ENCODE measurements around the gene HADHB.

The HADHB gene

DNA sequence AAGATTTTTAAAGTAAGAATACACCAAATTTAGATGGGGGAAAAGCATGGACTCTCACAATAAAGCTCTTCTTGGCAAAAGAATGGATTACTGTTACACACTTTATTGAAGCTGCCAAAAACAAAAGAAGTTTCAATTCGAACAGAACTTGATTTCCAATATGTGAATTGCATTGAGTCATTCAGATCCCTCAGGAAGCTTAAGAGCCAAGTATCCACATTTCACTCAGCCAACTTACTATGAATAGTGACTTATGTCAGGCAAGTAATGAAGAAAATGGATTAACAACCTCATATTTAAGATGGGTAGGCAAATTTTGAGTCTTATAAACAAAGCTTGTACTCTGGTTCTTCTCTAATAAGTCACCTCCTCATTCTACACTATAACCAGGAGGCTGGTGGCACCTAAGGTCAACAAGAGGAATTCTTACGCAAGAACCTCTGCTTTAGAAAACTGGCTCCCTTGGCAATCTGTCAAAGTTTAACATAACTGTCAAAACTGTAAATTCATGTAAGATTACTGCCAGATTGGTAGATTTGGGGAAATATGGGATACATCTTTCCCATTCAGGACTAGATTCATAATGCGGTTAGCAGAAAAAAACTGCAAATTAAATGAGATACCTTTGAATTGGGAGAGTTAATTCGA is 6.3 kb upstream of the HADHB start:
- no peaks in the 10 kb centered on the region for H3K27me3 Mint-ChIP-seq (ENCODE audit: low read depth, poor library complexity)
- no peaks in the 10 kb centered on the region for H3K9me3 Mint-ChIP-seq
- H3K36me3 Mint-ChIP-seq (ENCODE audit: low read depth): peaks cover 11% of the 10 kb centered on the region
- TF ChIP-seq, protein P1, sequence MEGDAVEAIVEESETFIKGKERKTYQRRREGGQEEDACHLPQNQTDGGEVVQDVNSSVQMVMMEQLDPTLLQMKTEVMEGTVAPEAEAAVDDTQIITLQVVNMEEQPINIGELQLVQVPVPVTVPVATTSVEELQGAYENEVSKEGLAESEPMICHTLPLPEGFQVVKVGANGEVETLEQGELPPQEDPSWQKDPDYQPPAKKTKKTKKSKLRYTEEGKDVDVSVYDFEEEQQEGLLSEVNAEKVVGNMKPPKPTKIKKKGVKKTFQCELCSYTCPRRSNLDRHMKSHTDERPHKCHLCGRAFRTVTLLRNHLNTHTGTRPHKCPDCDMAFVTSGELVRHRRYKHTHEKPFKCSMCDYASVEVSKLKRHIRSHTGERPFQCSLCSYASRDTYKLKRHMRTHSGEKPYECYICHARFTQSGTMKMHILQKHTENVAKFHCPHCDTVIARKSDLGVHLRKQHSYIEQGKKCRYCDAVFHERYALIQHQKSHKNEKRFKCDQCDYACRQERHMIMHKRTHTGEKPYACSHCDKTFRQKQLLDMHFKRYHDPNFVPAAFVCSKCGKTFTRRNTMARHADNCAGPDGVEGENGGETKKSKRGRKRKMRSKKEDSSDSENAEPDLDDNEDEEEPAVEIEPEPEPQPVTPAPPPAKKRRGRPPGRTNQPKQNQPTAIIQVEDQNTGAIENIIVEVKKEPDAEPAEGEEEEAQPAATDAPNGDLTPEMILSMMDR (IDR thresholded peaks at IDR 0.05): no peak
- H3K4me1 Mint-ChIP-seq: peaks cover 21% of the 10 kb centered on the region
- H3K27ac Mint-ChIP-seq: no peak overlapping the region
- H3K4me3 Mint-ChIP-seq: no peak overlapping the region
- no peak for DNase-seq

DNA sequence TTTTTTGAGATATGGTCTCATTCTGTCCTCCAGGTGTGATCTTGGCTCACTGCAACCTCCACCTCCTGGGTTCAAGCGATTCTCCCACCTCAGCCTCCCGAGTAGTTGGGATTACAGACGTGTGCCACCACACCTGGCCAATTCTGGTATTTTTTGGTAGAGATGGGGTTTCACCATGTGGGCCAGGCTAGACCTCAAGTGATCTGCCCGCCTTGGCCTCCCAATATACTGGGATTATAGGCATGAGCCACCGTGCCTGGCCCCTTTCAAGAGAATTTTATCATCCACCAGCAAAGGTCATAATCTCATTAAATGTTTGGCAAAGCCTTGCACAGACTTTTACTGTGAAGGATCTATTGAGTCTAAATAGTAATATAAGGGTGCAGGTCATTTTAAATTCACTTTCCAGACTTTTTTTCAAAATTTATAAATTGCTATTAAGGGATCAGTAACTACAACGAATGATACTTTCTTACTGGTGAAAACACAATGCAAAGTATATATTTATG is 2.8 kb upstream of the HADHB start:
- no peak overlapping the region for H3K27ac Mint-ChIP-seq
- H3K27me3 Mint-ChIP-seq (ENCODE audit: low read depth, poor library complexity): peaks cover 8% of the 10 kb centered on the region
- no peaks in the 10 kb centered on the region for H3K9me3 Mint-ChIP-seq
- TF ChIP-seq, protein P1 (IDR thresholded peaks at IDR 0.05): no peak
- H3K4me3 Mint-ChIP-seq: peak overlapping the region; percentile 99
- peaks cover 37% of the 10 kb centered on the region for H3K4me1 Mint-ChIP-seq
- H3K36me3 Mint-ChIP-seq (ENCODE audit: low read depth): no peaks in the 10 kb centered on the region
- no peak for DNase-seq

DNA sequence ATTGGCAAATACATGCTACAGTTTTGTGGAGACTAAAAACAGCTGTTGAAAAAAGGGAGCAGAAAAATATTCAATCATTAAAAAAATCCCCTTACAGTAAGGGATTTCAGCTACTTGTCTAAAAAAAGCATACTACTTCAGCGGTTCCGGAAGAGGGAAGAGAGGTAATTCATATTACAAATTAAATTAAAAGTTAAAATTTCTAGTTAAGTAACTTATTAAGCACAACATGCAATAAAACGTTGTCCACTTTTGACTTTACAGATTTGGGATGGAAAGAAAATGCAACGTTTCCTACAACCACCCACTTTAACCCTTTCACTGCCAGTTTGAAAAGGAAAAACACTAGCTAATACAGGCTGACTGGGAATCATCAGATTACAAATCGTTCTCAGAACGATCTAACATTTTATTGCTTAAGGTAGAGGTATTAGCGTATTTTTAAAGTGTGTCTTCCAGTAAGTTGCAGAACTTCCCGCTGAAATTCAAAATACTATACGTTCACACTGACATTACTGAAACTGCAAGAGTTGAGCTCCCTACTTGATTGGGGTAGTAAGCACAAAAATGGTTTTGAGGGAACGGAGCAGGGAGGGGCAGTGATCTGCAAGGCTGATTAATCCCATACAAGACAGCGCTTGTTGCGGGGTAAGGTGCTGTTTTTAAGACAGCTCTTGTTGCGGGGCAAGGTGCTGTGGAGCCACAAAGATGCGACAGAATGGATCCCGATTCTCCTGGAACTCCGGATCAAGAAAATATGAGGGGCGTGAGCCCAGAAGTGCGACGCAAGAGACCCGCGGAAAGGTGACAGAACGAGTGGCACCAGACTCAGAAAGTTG is 1.1 kb upstream of the HADHB start:
- H3K36me3 Mint-ChIP-seq (ENCODE audit: low read depth): no peaks in the 10 kb centered on the region
- H3K4me1 Mint-ChIP-seq: peaks cover 41% of the 10 kb centered on the region
- TF ChIP-seq, protein P1 (IDR thresholded peaks at IDR 0.05): no peak
- no peak for DNase-seq
- peak overlapping the region; percentile 100 for H3K27ac Mint-ChIP-seq
- peak overlapping the region; percentile 99 for H3K4me3 Mint-ChIP-seq
- no peaks in the 10 kb centered on the region for H3K9me3 Mint-ChIP-seq
- H3K27me3 Mint-ChIP-seq (ENCODE audit: low read depth, poor library complexity): peaks cover 8% of the 10 kb centered on the region

DNA sequence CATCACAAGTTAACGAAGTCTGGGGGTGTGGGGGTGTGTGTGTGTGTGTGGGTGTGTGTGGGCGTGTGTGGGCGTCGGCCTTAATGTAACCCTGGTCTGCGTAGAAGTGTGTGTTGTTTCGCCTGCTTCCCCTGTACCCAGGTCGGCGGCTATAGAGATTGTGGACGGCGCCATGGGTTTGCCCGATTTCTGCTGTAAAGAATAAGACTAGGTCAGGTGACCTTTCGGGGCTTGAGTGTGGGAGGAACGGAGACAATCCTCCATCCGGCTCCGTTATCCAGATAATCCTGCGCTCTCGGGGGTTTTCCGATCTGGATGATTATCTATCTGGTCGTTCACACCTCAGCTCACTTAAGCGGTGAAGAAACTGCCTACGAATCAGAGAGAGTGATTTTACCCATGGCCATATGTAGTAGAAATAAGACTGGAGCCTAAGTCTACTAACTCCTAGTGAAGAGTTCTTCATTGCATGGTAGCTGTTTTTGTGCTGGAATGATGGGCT is 543 bp downstream of the HADHB start:
- peaks cover 8% of the 10 kb centered on the region for H3K27me3 Mint-ChIP-seq (ENCODE audit: low read depth, poor library complexity)
- TF ChIP-seq, protein P1 (IDR thresholded peaks at IDR 0.05): no peak
- H3K36me3 Mint-ChIP-seq (ENCODE audit: low read depth): no peaks in the 10 kb centered on the region
- DNase-seq: no peak
- no peaks in the 10 kb centered on the region for H3K9me3 Mint-ChIP-seq
- peak overlapping the region; percentile 99 for H3K4me3 Mint-ChIP-seq
- peaks cover 41% of the 10 kb centered on the region for H3K4me1 Mint-ChIP-seq
- peak overlapping the region; percentile 100 for H3K27ac Mint-ChIP-seq

DNA sequence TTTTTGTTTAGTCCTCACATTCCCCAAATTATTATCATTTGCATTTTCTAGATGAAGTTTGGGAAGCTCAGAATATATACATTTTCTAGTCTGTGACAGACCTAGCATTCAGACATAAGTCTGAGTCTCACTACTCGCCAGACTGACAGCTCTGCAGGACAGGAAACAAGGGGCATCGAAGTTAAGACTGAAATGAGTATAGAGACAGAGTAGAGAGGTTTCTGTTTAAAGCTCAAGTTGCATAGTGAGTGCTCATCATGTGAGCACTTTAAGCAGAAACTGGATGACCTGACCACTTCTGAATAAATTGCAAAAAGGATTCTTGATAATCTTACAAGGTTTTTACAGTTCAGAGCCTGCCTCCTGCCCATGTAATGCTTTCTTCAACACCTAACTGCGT is 1.1 kb downstream of the HADHB start:
- TF ChIP-seq, protein P1 (IDR thresholded peaks at IDR 0.05): no peak
- peaks cover 37% of the 10 kb centered on the region for H3K4me1 Mint-ChIP-seq
- no peak for DNase-seq
- peaks cover 8% of the 10 kb centered on the region for H3K27me3 Mint-ChIP-seq (ENCODE audit: low read depth, poor library complexity)
- H3K4me3 Mint-ChIP-seq: peak overlapping the region; percentile 99
- H3K27ac Mint-ChIP-seq: peak overlapping the region; percentile 100
- no peaks in the 10 kb centered on the region for H3K9me3 Mint-ChIP-seq
- H3K36me3 Mint-ChIP-seq (ENCODE audit: low read depth): no peaks in the 10 kb centered on the region
